GM18867 (cell line): ENCODE data around the gene CHRM1.

Experiments used
- ATAC-seq: cut with Tn5 transposase; IDR thresholded peaks from one replicate; pipeline ENCODE4 v1.9.1; 2021; ENCODE audit warnings: mild to moderate bottlenecking, moderate library complexity; ENCODE audit not compliant: unreplicated experiment

CHRM1 gene

GRCh38 chr11:62908468-62909072 is 12.6 kb downstream of the CHRM1 start:
- no peak for ATAC-seq

DNA sequence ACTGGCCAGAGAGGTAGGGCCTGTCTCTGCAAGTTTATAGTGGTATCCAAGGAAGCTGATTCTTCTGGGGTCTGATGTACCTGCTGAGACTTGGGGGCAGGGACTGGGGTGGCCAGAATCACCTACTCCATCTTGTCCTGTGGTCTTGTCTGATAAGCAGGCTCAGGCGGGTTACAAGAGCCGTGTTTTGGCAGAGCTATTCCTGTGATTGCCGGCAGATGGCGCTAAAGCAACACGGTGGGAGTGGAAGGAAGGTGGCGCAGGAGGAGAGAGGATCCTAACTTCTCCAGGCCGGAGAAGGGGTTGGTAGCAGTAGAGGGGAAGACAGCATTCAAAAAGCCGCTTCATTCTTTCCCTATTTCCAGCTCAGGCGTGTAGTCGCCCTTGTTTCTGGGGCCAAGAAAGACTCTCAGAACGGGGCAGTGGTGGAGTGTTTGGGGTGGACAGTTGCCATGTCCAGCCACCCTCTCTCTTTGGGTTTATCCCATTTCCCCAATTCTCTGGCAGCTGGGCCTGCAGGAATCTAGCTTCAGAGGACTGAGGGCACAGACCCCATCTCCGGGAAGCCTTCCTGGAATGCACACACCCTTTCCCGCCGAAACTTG is 15.1 kb downstream of the CHRM1 start:
- ATAC-seq = no peak

DNA sequence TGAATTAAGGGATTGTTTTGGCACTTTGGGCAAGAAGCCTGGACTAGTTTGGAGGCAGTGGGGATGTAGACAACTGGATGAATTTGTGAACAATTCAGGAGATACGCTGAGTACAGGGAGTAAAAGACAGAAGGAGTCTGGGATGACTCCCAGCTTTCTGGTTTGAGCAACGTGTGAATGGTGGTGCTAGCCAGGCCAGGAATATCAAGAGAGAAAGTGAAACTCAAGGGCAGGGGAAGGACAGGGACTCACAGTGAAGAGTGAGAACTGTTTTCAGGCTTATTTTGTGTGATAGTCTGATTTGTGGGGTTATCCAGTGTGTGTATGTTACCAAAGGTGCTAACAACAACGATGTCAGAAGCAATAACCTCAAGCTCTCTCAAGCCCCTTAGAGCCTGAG is 15.9 kb downstream of the CHRM1 start:
- ATAC-seq = no peak

- ATAC-seq = no peak
Measured at GRCh38 chr11:62902932-62903331, 18.2 kb downstream of the CHRM1 start.

DNA sequence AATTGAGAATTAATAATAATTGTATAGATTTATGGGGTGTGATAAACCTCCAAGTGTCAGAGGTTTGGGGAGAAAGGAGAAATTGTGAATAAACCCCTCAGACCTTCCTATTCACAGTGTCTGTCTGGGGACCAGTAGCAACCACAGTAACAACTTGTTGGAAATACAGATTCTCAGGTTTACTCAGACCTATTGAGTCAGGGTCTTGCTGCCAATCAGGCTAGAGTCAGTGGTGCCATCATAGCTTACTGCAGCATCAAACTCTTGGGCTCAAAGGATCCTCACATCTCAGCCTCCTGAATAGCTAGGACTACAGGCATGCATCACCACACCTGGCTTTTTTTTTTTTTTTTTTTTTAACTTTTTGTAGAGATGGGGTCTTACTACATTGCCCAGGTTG is 23.1 kb downstream of the CHRM1 start:
- no peak for ATAC-seq

GRCh38 chr11:62897311-62897710 is 23.9 kb downstream of the CHRM1 start:
- no peak for ATAC-seq

- no peak for ATAC-seq
Measured at GRCh38 chr11:62896049-62896448, 25.1 kb downstream of the CHRM1 start.

GRCh38 chr11:62895501-62895900 is 25.7 kb downstream of the CHRM1 start:
- ATAC-seq = no peak

DNA sequence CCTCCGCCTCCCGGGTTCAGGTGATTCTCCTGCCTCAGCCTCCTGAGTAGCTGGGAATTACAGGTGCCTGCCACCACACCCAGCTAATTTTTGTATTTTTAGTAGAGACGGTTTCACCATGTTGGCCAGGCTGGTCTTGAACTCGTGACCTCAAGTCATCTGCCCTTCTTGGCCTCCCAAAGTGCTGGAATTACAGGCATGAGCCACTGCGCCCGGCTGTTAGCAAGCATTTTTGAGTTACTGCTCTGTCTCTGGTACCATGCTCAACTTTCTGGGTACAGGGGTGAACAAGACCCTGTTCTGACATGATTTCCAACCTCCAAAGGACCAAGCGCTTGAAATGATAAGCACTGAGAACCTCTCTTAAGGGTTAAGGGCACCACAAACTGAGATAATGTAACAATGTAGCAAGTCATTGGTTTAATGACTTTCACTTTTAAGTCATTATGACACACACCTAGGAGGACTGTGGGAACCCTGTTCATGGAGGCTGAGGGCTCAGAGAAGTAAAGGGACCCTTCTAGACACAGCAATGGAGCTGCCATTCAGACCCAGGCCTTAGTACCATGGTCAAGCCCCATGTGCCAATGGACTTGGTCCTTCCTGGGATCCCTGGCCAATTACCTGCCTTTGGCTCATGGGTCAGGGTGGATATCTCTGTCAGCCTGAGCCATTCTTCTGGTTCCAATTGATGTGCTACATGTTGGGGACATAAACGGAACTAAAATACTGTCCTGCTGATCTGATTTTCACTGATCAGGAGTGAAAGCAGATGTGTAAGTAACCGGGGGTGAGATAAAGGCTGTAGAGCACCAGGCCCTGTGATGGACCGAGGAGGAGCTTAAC is 28.9 kb downstream of the CHRM1 start:
- ATAC-seq = no peak

DNA sequence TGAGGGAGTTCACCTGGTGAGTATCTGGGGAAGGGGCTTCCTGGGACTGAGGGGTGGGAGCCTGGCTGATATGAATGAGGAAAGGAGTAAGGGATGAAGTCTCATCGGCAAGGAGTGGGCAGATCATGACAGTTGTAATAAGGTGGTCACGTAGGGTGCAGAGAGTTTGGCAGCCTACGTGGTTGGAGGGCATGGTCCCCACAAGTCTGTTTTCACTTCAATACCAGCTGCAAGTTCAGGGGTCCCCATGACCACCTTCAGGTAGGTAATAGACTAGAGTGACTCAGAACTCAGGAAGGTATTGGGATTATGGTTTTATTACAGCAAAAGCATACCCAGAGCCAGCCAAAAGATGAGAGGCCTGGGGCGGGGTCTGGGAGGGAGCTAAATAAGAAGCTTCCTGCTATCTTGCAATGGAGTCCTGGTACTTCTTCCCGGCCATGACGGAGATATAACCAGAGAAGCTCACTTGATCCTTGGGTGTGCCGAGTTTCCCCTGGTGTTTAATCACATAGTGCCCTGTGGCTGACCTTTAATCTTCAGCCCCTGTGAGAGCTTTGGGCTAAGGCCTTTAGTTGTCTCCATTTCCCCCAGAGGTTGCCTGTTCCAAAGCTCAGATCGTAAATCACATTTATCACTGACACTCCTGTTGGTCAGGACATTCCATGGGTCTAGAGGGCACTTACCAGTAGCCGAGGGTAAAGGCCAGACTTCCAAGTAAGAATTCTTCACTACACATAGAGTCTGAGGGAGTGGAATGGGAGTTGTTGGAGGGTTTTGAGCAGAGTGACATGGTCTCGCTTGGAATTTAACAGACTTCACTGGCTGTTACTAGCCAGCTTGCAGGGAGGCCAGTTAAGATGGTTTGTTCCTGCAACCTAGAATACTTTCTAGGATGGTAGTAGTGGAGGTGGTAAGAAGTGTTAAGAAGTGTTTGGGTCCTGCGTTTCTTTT is 31.4 kb downstream of the CHRM1 start:
- ATAC-seq = no peak

DNA sequence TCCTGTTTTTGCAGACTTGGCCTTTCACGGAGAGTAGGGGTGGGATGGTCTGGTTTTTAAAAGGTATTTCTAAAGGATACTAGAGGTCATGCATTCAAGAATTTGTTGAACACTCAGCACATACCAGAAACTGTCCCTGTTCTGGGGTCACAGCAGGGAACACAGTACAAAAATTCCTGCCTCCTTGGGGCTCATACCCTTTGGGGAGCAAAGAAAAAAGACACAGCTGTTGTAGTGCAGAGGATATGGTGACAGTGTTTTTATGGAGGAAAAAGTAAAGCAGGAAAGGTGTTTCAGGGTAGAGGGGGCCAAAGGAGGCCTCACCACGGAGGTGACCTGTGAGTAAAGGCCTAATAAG is 32.1 kb downstream of the CHRM1 start:
- ATAC-seq = no peak

GRCh38 chr11:62888406-62888805 is 32.8 kb downstream of the CHRM1 start:
- no peak for ATAC-seq

GRCh38 chr11:62885137-62885750 is 35.9 kb downstream of the CHRM1 start:
- ATAC-seq = no peak

- ATAC-seq = no peak
Measured at GRCh38 chr11:62883673-62884072, 37.5 kb downstream of the CHRM1 start.

DNA sequence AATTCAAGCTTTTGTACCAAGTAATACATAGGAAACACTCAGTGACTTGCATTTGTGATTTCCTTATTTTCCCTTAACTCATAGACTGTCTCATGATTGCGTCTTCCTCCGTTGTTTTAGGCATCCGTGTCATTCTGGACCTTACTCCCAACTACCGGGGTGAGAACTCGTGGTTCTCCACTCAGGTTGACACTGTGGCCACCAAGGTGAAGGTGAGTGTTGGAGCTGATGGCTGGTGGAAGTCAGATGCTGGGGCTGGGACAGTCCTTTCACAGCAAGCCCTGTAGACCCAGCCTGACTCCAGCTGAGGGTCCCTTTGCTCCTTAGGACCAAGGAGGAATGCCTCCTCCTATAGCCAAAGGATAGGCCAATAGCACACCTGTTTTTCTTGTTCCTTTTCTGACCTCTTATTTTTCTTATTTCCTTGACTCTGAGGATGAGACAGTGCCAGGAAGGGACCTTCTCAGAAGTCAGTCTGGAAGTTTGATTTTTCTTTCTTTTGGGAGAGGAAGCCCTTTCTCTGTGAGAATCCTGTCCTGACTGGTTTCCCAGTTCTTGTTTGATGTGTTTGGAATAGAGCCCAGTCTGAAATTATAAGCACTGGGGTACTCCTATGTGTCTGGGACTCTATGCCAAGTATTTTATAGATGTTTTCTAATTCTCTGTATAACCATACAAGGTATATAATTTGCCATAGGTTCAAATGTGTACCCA is 38.2 kb downstream of the CHRM1 start:
- no peak for ATAC-seq

- no peak for ATAC-seq
Measured at GRCh38 chr11:62882431-62882749, 38.8 kb downstream of the CHRM1 start.

GRCh38 chr11:62881579-62882430 is 39.4 kb downstream of the CHRM1 start:
- ATAC-seq = peak; percentile 47

DNA sequence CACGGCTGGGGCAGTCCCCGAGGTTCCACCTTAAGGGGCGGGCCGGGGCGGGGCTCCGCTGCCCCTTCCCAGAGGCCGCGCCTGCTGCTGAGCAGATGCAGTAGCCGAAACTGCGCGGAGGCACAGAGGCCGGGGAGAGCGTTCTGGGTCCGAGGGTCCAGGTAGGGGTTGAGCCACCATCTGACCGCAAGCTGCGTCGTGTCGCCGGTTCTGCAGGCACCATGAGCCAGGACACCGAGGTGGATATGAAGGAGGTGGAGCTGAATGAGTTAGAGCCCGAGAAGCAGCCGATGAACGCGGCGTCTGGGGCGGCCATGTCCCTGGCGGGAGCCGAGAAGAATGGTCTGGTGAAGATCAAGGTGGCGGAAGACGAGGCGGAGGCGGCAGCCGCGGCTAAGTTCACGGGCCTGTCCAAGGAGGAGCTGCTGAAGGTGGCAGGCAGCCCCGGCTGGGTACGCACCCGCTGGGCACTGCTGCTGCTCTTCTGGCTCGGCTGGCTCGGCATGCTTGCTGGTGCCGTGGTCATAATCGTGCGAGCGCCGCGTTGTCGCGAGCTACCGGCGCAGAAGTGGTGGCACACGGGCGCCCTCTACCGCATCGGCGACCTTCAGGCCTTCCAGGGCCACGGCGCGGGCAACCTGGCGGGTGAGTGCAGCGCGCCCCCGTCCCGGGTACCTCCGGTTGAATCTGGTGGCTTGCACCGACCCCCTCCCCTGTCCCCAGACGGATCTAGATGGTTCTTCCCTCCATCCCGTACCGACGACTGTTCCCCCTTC is 40.2 kb downstream of the CHRM1 start, which contains the start of gene SLC3A2:
Gene SLC3A2 (plus strand): TSS at position 94 of the 776 bp plus-strand sequence. CDS start 128 bp downstream, at position 222.
- ATAC-seq = peak; percentile 77
